Activated B cell treated with CpG ODN at 0.5 μM for 24 hours (primary cell): ENCODE results near the gene COA1. TPM values are rescaled to one million over a fixed set of nuclear protein-coding genes. Genes with fewer than 3 reads are reported as not detected.
"Not testable (repeated sequence)": the region's sequence is repeated elsewhere in the genome, so short reads cannot be mapped to it uniquely, and the experiment has no call there.

Experiments
- ATAC-seq: fragments of 200-7000 bp; cut with Tn5 transposase; one replicate; pipeline ENCODE4 v1.10.0; 2021; ENCODE audit warnings: low read depth, mild to moderate bottlenecking, moderate library complexity
- CTCF ChIA-PET: fragments of 350-600 bp; sonication (Branson Sonifier 250); formaldehyde crosslinking; loops from one replicate; lab custom pipeline; 2021; ENCODE audit warnings: antibody characterized with exemption; lab: Charles Lee
- POLR2A ChIA-PET: fragments of 350-600 bp; sonication (Branson Sonifier 250); formaldehyde crosslinking; loops from one replicate; lab custom pipeline; 2021; ENCODE audit warnings: antibody characterized with exemption; lab: Charles Lee
- DNase-seq: peaks from one replicate; pipeline ENCODE4 v3.0.0; 2022
- H3K27ac Mint-ChIP-seq: one replicate; pipeline ENCODE4 v1.8.0; 2020; ENCODE audit warnings: mixed read lengths
- H3K27me3 Mint-ChIP-seq: one replicate; pipeline ENCODE4 v1.8.0; 2021; ENCODE audit warnings: mixed read lengths
- H3K36me3 Mint-ChIP-seq: one replicate; pipeline ENCODE4 v1.8.0; 2021; ENCODE audit warnings: low read depth, mixed read lengths
- H3K4me1 Mint-ChIP-seq: one replicate; pipeline ENCODE4 v1.8.0; 2021; ENCODE audit warnings: mixed read lengths
- H3K4me3 Mint-ChIP-seq: one replicate; pipeline ENCODE4 v1.8.0; 2020; ENCODE audit warnings: mild to moderate bottlenecking, mixed read lengths
- H3K9me3 Mint-ChIP-seq: one replicate; pipeline ENCODE4 v1.8.0; 2020; ENCODE audit warnings: mixed read lengths
- intact Hi-C: fragments of 100-400 bp; cut with micrococcal nuclease; formaldehyde crosslinking; loops from one replicate; pipeline ENCODE4 v1.15.1; 2024
- total RNA-seq: library from RNA; stranded (reverse); gene quantifications from 2 replicates; pipeline ENCODE4 v1.2.3, GENCODE V29; 2022
- TF ChIP-seq, protein P1 (sequence below): fragments of 200-600 bp; IDR thresholded peaks from one replicate; pipeline ENCODE4 v1.8.0; 2022; ENCODE audit warnings: antibody characterized with exemption, mild to moderate bottlenecking

The COA1 gene
- total RNA-seq, 1 donor from 2014 or later = 56.9 TPM

DNA sequence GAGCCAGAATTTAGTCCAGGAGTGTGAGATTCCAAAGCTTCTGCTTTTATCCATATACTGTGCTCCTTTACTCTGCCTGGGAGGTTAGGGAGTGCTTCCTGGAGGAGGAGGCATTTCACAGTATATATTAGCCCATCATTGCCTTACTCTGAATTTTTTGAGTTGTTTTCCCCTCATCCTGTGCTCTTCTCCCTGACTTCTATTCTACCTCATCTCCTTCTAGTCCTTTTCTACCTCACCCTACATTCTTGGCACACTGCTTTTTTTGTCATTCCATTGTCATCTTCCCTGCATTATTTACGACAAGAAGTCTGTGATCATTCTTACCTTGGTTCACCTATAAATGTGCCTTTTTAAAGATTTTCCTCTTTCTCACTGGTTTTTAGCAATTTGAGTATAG is 125.1 kb downstream of the COA1 start:
- Mint-ChIP-seq H3K4me3 (no peak overlapping the region), H3K27me3 (no peaks in the 10 kb centered on the region), H3K4me1 (peaks cover 46% of the 10 kb centered on the region), H3K9me3 (no peaks in the 10 kb centered on the region), H3K36me3 (peaks cover 47% of the 10 kb centered on the region), H3K27ac (peak overlapping the region; percentile 24)
- intact Hi-C loops = loop anchor here (2.0 kb wide), 1 partner anchor 17 kb away; no protein-coding TSS in a partner anchor
- DNase-seq (no peak), ATAC-seq (no peak)
- TF ChIP-seq, protein P1, sequence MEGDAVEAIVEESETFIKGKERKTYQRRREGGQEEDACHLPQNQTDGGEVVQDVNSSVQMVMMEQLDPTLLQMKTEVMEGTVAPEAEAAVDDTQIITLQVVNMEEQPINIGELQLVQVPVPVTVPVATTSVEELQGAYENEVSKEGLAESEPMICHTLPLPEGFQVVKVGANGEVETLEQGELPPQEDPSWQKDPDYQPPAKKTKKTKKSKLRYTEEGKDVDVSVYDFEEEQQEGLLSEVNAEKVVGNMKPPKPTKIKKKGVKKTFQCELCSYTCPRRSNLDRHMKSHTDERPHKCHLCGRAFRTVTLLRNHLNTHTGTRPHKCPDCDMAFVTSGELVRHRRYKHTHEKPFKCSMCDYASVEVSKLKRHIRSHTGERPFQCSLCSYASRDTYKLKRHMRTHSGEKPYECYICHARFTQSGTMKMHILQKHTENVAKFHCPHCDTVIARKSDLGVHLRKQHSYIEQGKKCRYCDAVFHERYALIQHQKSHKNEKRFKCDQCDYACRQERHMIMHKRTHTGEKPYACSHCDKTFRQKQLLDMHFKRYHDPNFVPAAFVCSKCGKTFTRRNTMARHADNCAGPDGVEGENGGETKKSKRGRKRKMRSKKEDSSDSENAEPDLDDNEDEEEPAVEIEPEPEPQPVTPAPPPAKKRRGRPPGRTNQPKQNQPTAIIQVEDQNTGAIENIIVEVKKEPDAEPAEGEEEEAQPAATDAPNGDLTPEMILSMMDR = no peak
- POLR2A ChIA-PET = interaction anchor here (1.2 to 2.8 kb wide), 2 partner anchors 17 to 21 kb away, joined by 5 to 13 read pairs; partner anchors contain the start of gene STK17A
- CTCF ChIA-PET = interaction anchor here (1.6 to 3.2 kb wide), 3 partner anchors 17 to 96 kb away, joined by 3 to 19 read pairs (median 9); partner anchors contain the start of gene STK17A

DNA sequence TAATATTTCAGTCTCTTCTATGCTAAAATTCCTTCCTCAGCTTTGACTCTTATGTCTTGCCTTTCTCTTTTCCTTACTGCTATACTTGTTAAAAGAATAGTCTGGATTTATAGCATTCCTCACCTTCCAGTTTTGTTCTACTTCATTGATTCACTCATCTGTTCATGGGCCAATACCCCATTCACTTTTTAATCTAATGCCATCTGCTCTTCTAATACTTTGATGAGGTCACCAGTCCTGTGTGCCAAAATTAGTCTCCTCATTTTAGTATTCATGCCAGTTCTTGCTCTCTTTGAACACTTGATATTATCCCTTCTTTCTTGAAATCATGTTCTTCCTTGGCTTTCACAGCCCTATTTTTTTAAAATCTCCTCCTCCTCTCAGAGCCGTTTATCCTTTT is 127.1 kb downstream of the COA1 start:
- DNase-seq (no peak), ATAC-seq (no peak)
- no peaks in the 10 kb centered on the region for H3K27me3 Mint-ChIP-seq
- POLR2A ChIA-PET = interaction anchor here (1.0 to 1.5 kb wide), 3 partner anchors 10 to 47 kb away, joined by 3 to 5 read pairs (median 4); partner anchors contain the start of gene STK17A
- TF ChIP-seq, protein P1 = no peak
- intact Hi-C loops = no loop called here
- H3K36me3 Mint-ChIP-seq = peaks cover 45% of the 10 kb centered on the region
- H3K27ac Mint-ChIP-seq = no peak overlapping the region
- H3K4me3 Mint-ChIP-seq = no peak overlapping the region
- CTCF ChIA-PET = interaction anchor here (1.0 to 1.6 kb wide), 2 partner anchors 20 to 98 kb away, joined by 4 to 7 read pairs; no protein-coding TSS in a partner anchor
- H3K9me3 Mint-ChIP-seq = no peaks in the 10 kb centered on the region
- H3K4me1 Mint-ChIP-seq = peaks cover 38% of the 10 kb centered on the region

DNA sequence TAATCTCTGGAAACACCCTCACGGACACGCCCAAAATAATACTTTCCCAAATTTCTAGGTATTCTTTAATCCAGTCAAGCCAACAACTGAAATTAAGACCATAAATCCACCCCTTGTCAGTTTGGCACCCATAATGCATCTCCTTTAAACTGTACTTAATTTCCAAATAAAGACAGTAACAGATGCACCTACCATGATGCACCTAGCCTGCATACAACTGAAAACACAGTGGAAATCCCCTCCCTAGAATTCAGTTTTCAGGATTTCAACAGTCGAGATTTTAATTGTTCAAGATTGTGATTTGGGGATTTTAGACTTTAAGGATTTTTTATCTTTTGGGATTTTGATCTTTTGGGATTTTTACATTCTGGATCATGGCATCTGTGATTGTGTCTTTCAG is 129.3 kb downstream of the COA1 start:
- no peak for DNase-seq
- peaks cover 36% of the 10 kb centered on the region for H3K4me1 Mint-ChIP-seq

DNA sequence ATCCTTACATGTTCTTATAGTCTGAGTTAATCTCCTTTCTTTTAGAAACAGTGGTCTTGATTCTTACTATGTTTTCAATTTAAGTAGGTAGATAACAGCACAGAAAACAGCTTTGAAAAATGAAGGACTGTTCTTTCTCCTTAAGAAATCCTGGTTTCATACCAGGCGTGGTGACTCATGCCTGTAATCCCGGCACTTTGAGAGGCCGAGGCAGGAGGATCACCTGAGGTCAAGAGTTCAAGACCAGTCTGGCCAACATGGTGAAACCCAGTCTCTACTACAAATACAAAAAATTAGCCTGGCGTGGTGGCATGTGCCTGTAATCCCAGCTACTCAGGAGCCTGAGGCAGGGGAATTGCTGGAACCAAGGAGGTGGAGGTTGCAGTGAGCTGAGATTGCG is 132.9 kb downstream of the COA1 start:
- H3K27me3 Mint-ChIP-seq, H3K9me3 Mint-ChIP-seq, DNase-seq, H3K27ac Mint-ChIP-seq, ATAC-seq, H3K4me3 Mint-ChIP-seq, intact Hi-C loops, POLR2A ChIA-PET: not testable (repeated sequence)
- peaks cover 49% of the 10 kb centered on the region for H3K36me3 Mint-ChIP-seq
- CTCF ChIA-PET = interaction anchor here (1.5 to 2.6 kb wide), 2 partner anchors 14 to 52 kb away, joined by 5 to 15 read pairs; partner anchors contain the start of gene STK17A
- peaks cover 62% of the 10 kb centered on the region for H3K4me1 Mint-ChIP-seq

More for the DNA sequence above, 129.3 kb downstream of the COA1 start:
- Mint-ChIP-seq H3K36me3 (peaks cover 50% of the 10 kb centered on the region), H3K4me3 (no peak overlapping the region), H3K9me3 (no peaks in the 10 kb centered on the region), H3K27me3 (no peaks in the 10 kb centered on the region), H3K27ac (peak overlapping the region; percentile 64)
- POLR2A ChIA-PET = no interaction called here
- ATAC-seq = no peak
- CTCF ChIA-PET = interaction anchor here (1.3 kb wide), 1 partner anchor 18 kb away, joined by 6 read pairs; the partner anchor contains the start of gene STK17A
- TF ChIP-seq, protein P1 = no peak
- intact Hi-C loops = no loop called here

DNA sequence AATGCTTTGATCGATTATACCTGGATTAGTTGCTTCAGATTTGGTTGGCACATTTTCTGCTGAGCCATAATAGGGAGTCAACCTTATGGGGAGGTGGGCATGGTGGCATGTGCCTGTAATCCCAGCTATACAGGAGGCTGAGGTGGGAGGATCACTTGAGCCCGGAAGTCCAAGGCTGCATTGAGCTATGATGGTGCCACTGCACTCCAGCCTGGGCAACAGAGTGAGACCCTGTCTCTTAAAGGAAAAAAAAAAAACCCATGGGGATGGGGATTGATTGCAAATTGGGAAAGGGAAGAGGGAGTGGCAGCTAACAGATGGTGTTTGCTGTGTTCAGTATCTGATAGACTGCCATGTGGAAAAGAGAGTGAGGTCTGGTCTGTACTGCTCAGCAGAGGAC is 135.3 kb downstream of the COA1 start:
- no peaks in the 10 kb centered on the region for H3K27me3 Mint-ChIP-seq
- TF ChIP-seq, protein P1 = no peak
- peak overlapping the region; percentile 44 for H3K4me3 Mint-ChIP-seq
- intact Hi-C loops = loop anchor here (2.0 kb wide), 1 partner anchor 19 kb away; no protein-coding TSS in a partner anchor
- ChIA-PET POLR2A (interaction anchor here (1.7 kb wide), 1 partner anchor 11 kb away, joined by 9 read pairs; the partner anchor contains the start of gene STK17A), CTCF (interaction anchor here (2.6 kb wide), 1 partner anchor 11 kb away, joined by 15 read pairs; the partner anchor contains the start of gene STK17A)
- peaks cover 40% of the 10 kb centered on the region for H3K36me3 Mint-ChIP-seq
- no peak for ATAC-seq
- H3K4me1 Mint-ChIP-seq = peaks cover 71% of the 10 kb centered on the region
- peak overlapping the region; percentile 63 for H3K27ac Mint-ChIP-seq
- H3K9me3 Mint-ChIP-seq = peaks cover 2% of the 10 kb centered on the region
- DNase-seq = no peak
